A673 (cell line): ENCODE measurements around the gene ZBTB16.
A peak's percentile ranks its signal among the peaks of the same experiment; 100 is the strongest.

Source experiments
- EZH2 ChIP-seq: fragments of 200-600 bp; sonication (generic); IDR thresholded peaks from 2 replicates; pipeline ENCODE4 v1.6.1; 2017; ENCODE audit warnings: borderline replicate concordance, low read depth, mild to moderate bottlenecking, mixed read lengths, antibody characterized with exemption, low read length; ENCODE audit not compliant: poor library complexity, severe bottlenecking
- TF ChIP-seq, protein P1 (sequence below): fragments of 300-800, 200-600 bp; sonication (generic); conservative IDR thresholded peaks from 2 replicates; pipeline ENCODE4 v1.5.1; 2017; ENCODE audit warnings: low read depth, mild to moderate bottlenecking, antibody characterized with exemption, low read length, moderate library complexity, mixed read lengths

GRCh38 chr11:114075891-114076441, 16.5 kb downstream of the ZBTB16 start:
- TF ChIP-seq, protein P1, sequence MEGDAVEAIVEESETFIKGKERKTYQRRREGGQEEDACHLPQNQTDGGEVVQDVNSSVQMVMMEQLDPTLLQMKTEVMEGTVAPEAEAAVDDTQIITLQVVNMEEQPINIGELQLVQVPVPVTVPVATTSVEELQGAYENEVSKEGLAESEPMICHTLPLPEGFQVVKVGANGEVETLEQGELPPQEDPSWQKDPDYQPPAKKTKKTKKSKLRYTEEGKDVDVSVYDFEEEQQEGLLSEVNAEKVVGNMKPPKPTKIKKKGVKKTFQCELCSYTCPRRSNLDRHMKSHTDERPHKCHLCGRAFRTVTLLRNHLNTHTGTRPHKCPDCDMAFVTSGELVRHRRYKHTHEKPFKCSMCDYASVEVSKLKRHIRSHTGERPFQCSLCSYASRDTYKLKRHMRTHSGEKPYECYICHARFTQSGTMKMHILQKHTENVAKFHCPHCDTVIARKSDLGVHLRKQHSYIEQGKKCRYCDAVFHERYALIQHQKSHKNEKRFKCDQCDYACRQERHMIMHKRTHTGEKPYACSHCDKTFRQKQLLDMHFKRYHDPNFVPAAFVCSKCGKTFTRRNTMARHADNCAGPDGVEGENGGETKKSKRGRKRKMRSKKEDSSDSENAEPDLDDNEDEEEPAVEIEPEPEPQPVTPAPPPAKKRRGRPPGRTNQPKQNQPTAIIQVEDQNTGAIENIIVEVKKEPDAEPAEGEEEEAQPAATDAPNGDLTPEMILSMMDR = peak; percentile 79
- TF ChIP-seq EZH2 = no peak
